C4-2B (cell line): ENCODE results near the gene SUMF1.

Source experiments
- ZFX ChIP-seq: fragments of 450-650 bp; IDR thresholded peaks from 2 replicates; pipeline ENCODE4 v1.6.1; 2017
- TF ChIP-seq, protein P1 (sequence below): fragments of 450-650 bp; conservative IDR thresholded peaks from 2 replicates; pipeline ENCODE4 v1.5.1; 2017; ENCODE audit warnings: mild to moderate bottlenecking

DNA sequence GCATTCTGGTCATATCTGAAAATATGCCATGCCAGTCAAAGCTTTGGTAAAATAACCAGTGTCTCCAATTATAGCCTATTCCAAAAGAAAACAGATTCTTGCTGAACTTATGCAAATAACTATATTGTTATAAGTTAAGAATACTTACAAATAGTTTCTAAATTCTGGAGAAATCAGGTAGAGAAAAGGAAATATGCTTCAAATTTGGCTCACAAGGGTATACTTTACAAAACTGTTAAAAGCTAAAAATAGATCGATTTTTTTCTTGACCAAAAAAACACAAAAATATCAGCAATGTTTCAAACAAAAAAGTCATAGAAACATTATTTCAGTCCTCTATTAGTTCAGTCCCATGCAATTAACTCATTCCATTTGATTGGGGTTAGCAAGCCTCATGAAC, 140.2 kb downstream of the SUMF1 start:
- TF ChIP-seq, protein P1, sequence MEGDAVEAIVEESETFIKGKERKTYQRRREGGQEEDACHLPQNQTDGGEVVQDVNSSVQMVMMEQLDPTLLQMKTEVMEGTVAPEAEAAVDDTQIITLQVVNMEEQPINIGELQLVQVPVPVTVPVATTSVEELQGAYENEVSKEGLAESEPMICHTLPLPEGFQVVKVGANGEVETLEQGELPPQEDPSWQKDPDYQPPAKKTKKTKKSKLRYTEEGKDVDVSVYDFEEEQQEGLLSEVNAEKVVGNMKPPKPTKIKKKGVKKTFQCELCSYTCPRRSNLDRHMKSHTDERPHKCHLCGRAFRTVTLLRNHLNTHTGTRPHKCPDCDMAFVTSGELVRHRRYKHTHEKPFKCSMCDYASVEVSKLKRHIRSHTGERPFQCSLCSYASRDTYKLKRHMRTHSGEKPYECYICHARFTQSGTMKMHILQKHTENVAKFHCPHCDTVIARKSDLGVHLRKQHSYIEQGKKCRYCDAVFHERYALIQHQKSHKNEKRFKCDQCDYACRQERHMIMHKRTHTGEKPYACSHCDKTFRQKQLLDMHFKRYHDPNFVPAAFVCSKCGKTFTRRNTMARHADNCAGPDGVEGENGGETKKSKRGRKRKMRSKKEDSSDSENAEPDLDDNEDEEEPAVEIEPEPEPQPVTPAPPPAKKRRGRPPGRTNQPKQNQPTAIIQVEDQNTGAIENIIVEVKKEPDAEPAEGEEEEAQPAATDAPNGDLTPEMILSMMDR, result no peak
- TF ChIP-seq ZFX, result no peak
